Lung (tissue), 12 donors: ENCODE measurements around the gene CCDC88A. TPM values are rescaled to one million over a fixed set of nuclear protein-coding genes. Genes with fewer than 3 reads are reported as not detected.

Experiments used
- ATAC-seq: fragments of 200-7000 bp; cut with Tn5 transposase; one replicate; pipeline ENCODE4 v1.9.1; 2020; ENCODE audit warnings: moderate number of reproducible peaks; ENCODE audit not compliant: insufficient read depth, low FRiP score
- DNase-seq, 3 donors: peaks; one replicate each; pipeline ENCODE4 v3.0.0-alpha.2; 2013 to 2017
- H3K27ac ChIP-seq, 2 donors: one replicate each; pipeline ENCODE4 v1.5.1; 2013; ENCODE audit warnings: mild to moderate bottlenecking in 2 of 2, moderate library complexity in 2 of 2, control low read depth in 1 of 2, inconsistent platforms in 1 of 2, low read depth in 1 of 2, low read length in 1 of 2
- H3K27me3 ChIP-seq, 3 donors: one replicate each; pipeline ENCODE4 v1.5.1; 2013; ENCODE audit warnings: low read length in 2 of 3; ENCODE audit not compliant: control insufficient read depth in 3 of 3, insufficient read depth in 3 of 3
- H3K36me3 ChIP-seq, 4 donors: one replicate each; pipeline ENCODE4 v1.5.1; 2013; ENCODE audit warnings: low read length in 4 of 4, mild to moderate bottlenecking in 1 of 4, moderate library complexity in 1 of 4; ENCODE audit not compliant: control insufficient read depth in 4 of 4, insufficient read depth in 4 of 4
- H3K4me1 ChIP-seq, 5 donors: one replicate each; pipeline ENCODE4 v1.5.1; 2013; ENCODE audit warnings: low read length in 5 of 5, mild to moderate bottlenecking in 2 of 5, moderate library complexity in 1 of 5; ENCODE audit not compliant: control insufficient read depth in 5 of 5, insufficient read depth in 5 of 5
- H3K4me3 ChIP-seq: one replicate; pipeline ENCODE4 v1.5.1; 2013; ENCODE audit warnings: mild to moderate bottlenecking, control low read depth, moderate library complexity
- H3K9ac ChIP-seq, 2 donors: one replicate each; pipeline ENCODE4 v1.5.1; 2013; ENCODE audit warnings: low read length in 2 of 2, control low read depth in 1 of 2; ENCODE audit not compliant: insufficient read depth in 1 of 2
- H3K9me3 ChIP-seq, 4 donors: one replicate each; pipeline ENCODE4 v1.5.1; 2013; ENCODE audit warnings: low read length in 3 of 4, mild to moderate bottlenecking in 1 of 4, moderate library complexity in 1 of 4; ENCODE audit not compliant: control insufficient read depth in 4 of 4, insufficient read depth in 3 of 4
- WGBS, 2 donors: extraction: QIAGEN DNeasy Blood & Tissue Kit; methylation state at CpG; one replicate each; pipeline ENCODE4 v1.1.7; 2013; 5-methylcytosine and 5-hydroxymethylcytosine counted together
- polyA plus RNA-seq, 2 donors: library from polyadenylated mRNA; stranded (reverse); fragments of 200-250 nt; gene quantifications; one replicate each; pipeline ENCODE4 v1.2.1, GENCODE V29; 2013
- total RNA-seq, 2 donors: library from RNA; depleted of rRNA in 1 of 2; stranded (reverse); fragments of >200 nt in 1 of 2; gene quantifications; one replicate each; pipeline ENCODE4 v1.2.1, GENCODE V29; 2014 to 2021
- TF ChIP-seq, protein P1 (sequence below): IDR thresholded peaks from 2 replicates; pipeline ENCODE4 v1.5.1; 2012; ENCODE audit warnings: mild to moderate bottlenecking; ENCODE audit errors: control extremely low read depth, extremely low read depth
- donor health status: control.
- donor health status: control.
- donor health status: Bipolar disorder and iron deficiency.
- donor health status: healthy.
- donor health status: DM: yes; HTN: yes; CAD: no.

Gene CCDC88A
- total and polyA plus RNA-seq, 4 donors = 13.3 to 91.9 (median 61.5) TPM

DNA sequence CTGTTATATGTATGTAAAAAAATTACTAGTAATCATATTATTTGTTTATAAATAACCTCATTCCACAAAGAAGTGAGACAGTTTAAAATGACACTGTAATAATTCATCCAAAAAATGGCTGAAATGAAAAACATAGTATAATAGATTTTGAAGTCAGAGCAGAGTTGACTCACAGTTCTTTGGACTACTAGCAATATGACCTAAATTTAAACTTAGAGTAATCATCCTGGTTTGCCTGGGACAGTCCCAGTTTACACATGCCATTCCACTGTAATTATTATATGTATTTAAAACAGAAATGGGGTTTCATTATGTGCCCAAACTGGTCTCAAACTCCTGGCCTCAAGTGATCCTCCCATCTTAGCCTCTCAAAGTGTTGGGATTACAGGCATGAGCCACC is 48.3 kb downstream of the CCDC88A start:
- ATAC-seq (no peak), DNase-seq (no peak)
- H3K9me3 ChIP-seq = no peaks in the 10 kb centered on the region
- no peaks in the 10 kb centered on the region for H3K27me3 ChIP-seq
- no peaks in the 10 kb centered on the region for H3K4me1 ChIP-seq
- no peak overlapping the region for H3K4me3 ChIP-seq
- H3K9ac ChIP-seq = no peak overlapping the region
- TF ChIP-seq, protein P1, sequence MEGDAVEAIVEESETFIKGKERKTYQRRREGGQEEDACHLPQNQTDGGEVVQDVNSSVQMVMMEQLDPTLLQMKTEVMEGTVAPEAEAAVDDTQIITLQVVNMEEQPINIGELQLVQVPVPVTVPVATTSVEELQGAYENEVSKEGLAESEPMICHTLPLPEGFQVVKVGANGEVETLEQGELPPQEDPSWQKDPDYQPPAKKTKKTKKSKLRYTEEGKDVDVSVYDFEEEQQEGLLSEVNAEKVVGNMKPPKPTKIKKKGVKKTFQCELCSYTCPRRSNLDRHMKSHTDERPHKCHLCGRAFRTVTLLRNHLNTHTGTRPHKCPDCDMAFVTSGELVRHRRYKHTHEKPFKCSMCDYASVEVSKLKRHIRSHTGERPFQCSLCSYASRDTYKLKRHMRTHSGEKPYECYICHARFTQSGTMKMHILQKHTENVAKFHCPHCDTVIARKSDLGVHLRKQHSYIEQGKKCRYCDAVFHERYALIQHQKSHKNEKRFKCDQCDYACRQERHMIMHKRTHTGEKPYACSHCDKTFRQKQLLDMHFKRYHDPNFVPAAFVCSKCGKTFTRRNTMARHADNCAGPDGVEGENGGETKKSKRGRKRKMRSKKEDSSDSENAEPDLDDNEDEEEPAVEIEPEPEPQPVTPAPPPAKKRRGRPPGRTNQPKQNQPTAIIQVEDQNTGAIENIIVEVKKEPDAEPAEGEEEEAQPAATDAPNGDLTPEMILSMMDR = no peak
- H3K36me3 ChIP-seq = peaks cover 0 to 8% (median under 1%) of the 10 kb centered on the region in 4 donors
- no peak overlapping the region for H3K27ac ChIP-seq

DNA sequence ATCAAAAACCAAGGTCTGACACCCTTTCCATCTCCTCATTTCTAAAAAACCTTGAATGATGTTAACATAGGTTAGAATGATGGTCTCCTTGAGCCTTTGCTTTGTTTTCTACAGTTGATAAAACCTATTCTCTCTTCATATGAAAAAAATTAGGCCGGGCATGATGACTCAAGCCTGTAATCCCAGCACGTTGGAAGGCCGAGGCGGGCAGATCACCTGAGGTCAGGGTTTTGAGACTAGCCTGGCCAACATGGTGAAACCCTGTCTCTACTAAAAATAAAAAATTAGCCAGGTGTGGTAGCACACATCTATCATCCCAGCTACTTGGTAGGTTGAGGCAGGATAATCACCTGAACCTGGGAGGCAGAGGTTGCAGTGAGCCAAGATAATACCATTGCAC is 49.4 kb downstream of the CCDC88A start:
- no peak overlapping the region for H3K9ac ChIP-seq
- TF ChIP-seq, protein P1 = no peak

DNA sequence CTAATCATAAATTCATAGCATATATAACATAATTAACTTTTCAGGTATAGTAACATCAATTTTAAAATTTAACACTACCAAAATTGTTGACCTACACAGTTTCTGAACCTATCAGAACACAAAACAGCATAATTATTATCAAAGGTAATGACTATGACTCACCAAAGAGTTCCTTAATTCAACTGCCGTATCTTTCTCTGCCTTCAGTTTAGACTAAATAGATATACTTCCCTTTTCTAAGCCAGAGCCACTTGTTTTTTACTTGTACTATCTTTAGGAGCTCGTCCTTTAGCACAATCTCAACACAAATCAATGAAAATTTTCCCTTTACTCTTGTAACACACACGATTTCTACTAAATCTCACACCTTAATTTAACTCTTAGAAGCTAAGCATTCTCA is 54.4 kb downstream of the CCDC88A start:
- peaks cover 0 to 3% (median 0%) of the 10 kb centered on the region in 5 donors for H3K4me1 ChIP-seq
- ATAC-seq = no peak
- H3K27ac ChIP-seq = no peak overlapping the region
- peaks cover 0 to 5% (median 1%) of the 10 kb centered on the region in 4 donors for H3K36me3 ChIP-seq
- H3K9ac ChIP-seq = no peak overlapping the region
- H3K4me3 ChIP-seq = no peak overlapping the region
- TF ChIP-seq, protein P1 = no peak
- WGBS, 2 donors = 30 to 71% methylated on average over 3 of the region's 3 CpGs
- H3K27me3 ChIP-seq = no peaks in the 10 kb centered on the region
- no peak for DNase-seq
- H3K9me3 ChIP-seq = no peaks in the 10 kb centered on the region

More for the DNA sequence above, 49.4 kb downstream of the CCDC88A start:
- ATAC-seq (no peak), DNase-seq (no peak)
- no peaks in the 10 kb centered on the region for H3K9me3 ChIP-seq
- H3K4me3 ChIP-seq = no peak overlapping the region
- H3K27ac ChIP-seq = no peak overlapping the region
- WGBS, 2 donors = 96 to 98% methylated on average over 4 of the region's 4 CpGs
- H3K27me3 ChIP-seq = no peaks in the 10 kb centered on the region
- H3K4me1 ChIP-seq = no peaks in the 10 kb centered on the region
- H3K36me3 ChIP-seq = peaks cover 0 to 8% (median under 1%) of the 10 kb centered on the region in 4 donors
